ENCODE measurements around the gene TNFSF8.

DNA sequence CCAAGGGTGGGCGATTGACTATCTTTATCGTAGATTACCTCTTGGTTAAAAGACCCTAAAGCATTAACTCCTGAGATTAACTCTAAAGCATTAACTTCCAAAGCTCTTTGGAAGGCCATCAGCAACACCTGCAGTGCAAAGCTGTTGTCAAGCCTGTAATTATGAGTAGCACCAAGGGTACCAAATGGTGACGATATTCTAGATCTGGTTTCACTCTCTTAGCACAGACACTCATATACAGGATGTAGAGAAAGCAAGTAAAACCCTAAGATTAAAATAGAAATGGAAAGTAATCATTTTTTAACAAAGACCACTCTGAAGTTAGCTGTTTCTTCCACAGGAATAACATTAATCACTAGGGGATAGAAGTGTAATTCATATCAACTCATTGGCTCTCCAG is 29.9 kb upstream of the TNFSF8 start:
- TF ChIP-seq, protein P1, sequence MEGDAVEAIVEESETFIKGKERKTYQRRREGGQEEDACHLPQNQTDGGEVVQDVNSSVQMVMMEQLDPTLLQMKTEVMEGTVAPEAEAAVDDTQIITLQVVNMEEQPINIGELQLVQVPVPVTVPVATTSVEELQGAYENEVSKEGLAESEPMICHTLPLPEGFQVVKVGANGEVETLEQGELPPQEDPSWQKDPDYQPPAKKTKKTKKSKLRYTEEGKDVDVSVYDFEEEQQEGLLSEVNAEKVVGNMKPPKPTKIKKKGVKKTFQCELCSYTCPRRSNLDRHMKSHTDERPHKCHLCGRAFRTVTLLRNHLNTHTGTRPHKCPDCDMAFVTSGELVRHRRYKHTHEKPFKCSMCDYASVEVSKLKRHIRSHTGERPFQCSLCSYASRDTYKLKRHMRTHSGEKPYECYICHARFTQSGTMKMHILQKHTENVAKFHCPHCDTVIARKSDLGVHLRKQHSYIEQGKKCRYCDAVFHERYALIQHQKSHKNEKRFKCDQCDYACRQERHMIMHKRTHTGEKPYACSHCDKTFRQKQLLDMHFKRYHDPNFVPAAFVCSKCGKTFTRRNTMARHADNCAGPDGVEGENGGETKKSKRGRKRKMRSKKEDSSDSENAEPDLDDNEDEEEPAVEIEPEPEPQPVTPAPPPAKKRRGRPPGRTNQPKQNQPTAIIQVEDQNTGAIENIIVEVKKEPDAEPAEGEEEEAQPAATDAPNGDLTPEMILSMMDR (IDR thresholded peaks at IDR 0.05), result no peak
- TF ChIP-seq POLR2A (IDR thresholded peaks at IDR 0.05) (no peak), EP300 (IDR thresholded peaks at IDR 0.05) (no peak), POLR2AphosphoS5 (IDR thresholded peaks at IDR 0.05) (no peak)

All from upper lobe of left lung (tissue), 4 donors.